ENCODE data around the gene EFTUD2.

EFTUD2 gene

DNA sequence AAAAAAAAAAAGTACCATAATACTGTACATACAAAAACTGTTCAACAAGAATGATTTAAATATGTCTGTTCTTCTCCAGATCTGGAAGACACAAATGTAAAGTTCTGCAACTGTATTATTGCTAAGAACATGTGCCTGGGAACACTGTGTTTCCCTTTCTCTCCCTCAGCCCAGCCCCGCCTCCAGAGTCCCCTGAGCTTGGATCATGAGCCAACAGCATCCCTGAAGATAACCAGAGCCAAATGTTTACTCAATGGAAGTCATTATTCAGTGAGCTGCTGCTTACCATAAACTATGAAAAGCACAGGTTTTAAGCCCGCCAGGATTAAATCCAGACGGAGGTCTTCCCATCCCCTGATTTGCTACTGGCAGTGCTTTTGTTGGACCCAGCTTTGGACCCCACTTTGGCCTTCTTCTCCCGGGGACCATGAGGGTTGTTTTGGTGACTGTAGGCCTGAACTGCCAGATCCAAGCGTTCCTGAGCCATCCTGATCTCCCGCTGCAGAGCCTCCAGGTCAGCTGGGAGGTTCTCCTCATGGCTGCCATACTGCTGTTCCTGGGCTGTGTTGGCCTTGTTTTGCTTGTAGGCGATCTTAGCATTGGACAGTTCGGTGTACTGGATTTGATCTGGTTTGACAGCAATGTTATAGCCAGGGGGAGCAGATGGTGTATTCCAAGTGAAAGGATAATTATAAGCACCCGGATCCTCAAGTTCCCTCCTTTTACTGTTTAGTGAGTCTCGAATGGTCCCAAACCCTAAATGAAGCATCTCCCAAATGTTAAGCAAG is 94.7 kb downstream of the EFTUD2 start:
- DNase-seq = no peak

- no peak for DNase-seq
These were observed 97.4 kb downstream of the EFTUD2 start for GRCh38 chr17:44801880-44802279.

Measured in MV-4-11 (cell line).